RPMI7951 (cell line): ENCODE results near the gene METTL21C. TPM values are rescaled to one million over a fixed set of nuclear protein-coding genes. Genes with fewer than 3 reads are reported as not detected.

ENCODE experiments used
- DNase-seq: peaks from one replicate; pipeline ENCODE4 v3.0.0-alpha.2; 2012; ENCODE audit warnings: low read depth
- total RNA-seq: library from RNA; depleted of rRNA; stranded (reverse); fragments of >200 nt; shearing (Covaris generic); gene quantifications from 2 replicates; pipeline ENCODE4 v1.2.3, GENCODE V29; 2014; rRNA removed

Gene METTL21C
- total RNA-seq, 1 experiment from 2014 or later: not detected

- DNase-seq: no peak
Observed at GRCh38 chr13:102667023-102667422, 27.8 kb downstream of the METTL21C start.

GRCh38 chr13:102659168-102659713 is 35.6 kb downstream of the METTL21C start:
- no peak for DNase-seq

- DNase-seq: no peak
Observed at GRCh38 chr13:102658660-102659059, 36.2 kb downstream of the METTL21C start.

- no peak for DNase-seq
Observed at GRCh38 chr13:102657630-102658029, 37.2 kb downstream of the METTL21C start.

- no peak for DNase-seq
Observed at GRCh38 chr13:102654756-102655155, 40.1 kb downstream of the METTL21C start.

GRCh38 chr13:102651892-102652291 is 43.0 kb downstream of the METTL21C start:
- peak; percentile 41 for DNase-seq

- DNase-seq: peak; percentile 2
Observed at GRCh38 chr13:102651392-102651791, 43.5 kb downstream of the METTL21C start.

- no peak for DNase-seq
Observed at GRCh38 chr13:102650444-102650843, 44.4 kb downstream of the METTL21C start.

- no peak for DNase-seq
Observed at GRCh38 chr13:102648046-102648445, 46.8 kb downstream of the METTL21C start.

GRCh38 chr13:102645701-102646100 is 49.1 kb downstream of the METTL21C start:
- DNase-seq: no peak

GRCh38 chr13:102643656-102644055 is 51.2 kb downstream of the METTL21C start:
- DNase-seq: no peak

GRCh38 chr13:102642475-102642874 is 52.4 kb downstream of the METTL21C start:
- no peak for DNase-seq

- no peak for DNase-seq
Observed at GRCh38 chr13:102642029-102642428, 52.8 kb downstream of the METTL21C start.

GRCh38 chr13:102638741-102639140 is 56.1 kb downstream of the METTL21C start:
- no peak for DNase-seq

Other genes with a start within 250 kb of the METTL21C start
- 43.3 and 52.6 TPM in 2 replicates for gene TPP2, start 98.1 kb downstream of the METTL21C start, total RNA-seq
- gene TEX30, start 78.7 kb upstream of the METTL21C start, total RNA-seq: 56.6 and 59.6 TPM in 2 replicates
- 19.9 and 22.5 TPM in 2 replicates for gene POGLUT2, start 103.9 kb upstream of the METTL21C start, total RNA-seq
- 9.2 and 13.3 TPM in 2 replicates for gene BIVM, start 104.1 kb upstream of the METTL21C start, total RNA-seq
- 35.4 and 37.6 TPM in 2 replicates for gene ERCC5, start 151.0 kb upstream of the METTL21C start, total RNA-seq